NCI-H2196 treated with DMSO at 0.1 percent for 48 hours (cell line): ENCODE results near the gene YKT6.
"Not testable (repeated sequence)": the region's sequence is repeated elsewhere in the genome, so short reads cannot be mapped to it uniquely, and the experiment has no call there.

Experiments
- DNase-seq: peaks from one replicate; lab custom pipeline; 2025; ENCODE audit not compliant: unreplicated experiment; lab: John Stamatoyannopoulos, UW

The YKT6 gene

DNA sequence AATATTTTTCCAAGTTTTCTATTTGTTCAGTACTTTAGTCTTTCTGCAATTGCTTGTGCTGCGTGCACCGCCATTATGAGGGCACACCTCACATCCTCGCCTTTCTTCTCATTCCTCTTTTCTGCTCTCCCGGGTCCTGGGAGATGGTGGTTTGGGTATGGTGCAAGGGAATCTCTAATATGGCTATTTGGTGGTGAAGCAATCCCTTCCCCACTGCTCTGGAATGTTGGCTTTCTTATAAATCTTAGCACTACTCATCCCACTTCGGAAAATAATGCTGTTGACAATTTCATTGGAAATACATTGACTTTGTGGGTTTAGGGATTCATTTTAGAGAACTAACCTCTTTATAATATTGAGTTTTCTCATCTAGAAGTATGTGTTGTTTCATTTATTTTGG is 9.6 kb upstream of the YKT6 start:
- DNase-seq: no peak

GRCh38 chr7:44193011-44193802 is 7.6 kb upstream of the YKT6 start:
- no peak for DNase-seq

DNA sequence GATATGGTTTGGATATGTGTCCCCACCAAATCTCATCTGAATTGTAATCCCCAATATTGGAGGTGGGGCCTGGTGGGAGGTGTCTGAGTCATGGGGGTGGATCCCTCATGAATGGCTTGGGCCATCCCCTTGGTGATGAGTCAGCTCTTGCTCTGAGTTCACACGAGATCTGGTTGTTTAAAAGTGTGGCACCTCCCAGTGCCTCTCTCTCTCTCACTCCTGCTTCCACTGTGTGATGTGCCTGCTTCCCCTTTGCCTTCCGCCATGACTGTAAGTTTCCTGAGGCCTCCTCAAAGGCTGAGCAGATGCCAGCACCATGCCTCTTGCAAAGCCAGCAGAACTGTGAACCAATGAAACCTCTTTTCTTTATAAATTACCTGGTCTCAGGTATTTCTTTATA is 6.7 kb upstream of the YKT6 start:
- DNase-seq: no peak

DNA sequence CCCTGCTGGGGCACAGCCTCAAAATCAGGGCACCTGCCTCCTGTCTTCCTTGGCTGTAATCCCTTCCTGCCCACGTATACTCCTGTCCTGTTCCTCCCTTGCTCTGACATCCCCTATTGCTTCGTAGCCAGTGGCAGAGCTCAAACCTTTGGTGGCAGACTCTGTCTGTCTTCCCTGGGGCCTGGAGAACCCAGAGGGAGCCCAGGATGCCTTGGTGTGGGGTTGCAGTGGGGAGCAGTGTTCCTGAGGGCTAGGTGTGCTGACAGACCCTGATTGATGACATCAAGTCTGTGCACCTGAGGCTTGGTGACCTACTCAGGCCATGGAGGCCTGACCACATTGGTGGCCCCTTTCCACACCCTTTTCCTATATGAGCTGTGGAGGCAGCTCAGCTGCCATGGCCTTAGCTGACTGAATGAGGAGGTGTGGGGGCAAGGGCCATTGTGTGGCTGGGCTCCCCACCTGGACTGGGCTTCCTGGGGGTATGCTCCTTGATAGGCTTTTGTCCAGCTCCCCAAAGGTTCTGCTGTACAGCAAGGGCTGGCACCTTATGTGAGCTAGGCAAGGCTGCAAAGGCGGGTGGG is 6.1 kb upstream of the YKT6 start:
- DNase-seq: no peak

- no peak for DNase-seq
Observed at GRCh38 chr7:44195889-44196288, 4.9 kb upstream of the YKT6 start.

GRCh38 chr7:44196450-44196872 is 4.3 kb upstream of the YKT6 start:
- DNase-seq: peak; percentile 17

DNA sequence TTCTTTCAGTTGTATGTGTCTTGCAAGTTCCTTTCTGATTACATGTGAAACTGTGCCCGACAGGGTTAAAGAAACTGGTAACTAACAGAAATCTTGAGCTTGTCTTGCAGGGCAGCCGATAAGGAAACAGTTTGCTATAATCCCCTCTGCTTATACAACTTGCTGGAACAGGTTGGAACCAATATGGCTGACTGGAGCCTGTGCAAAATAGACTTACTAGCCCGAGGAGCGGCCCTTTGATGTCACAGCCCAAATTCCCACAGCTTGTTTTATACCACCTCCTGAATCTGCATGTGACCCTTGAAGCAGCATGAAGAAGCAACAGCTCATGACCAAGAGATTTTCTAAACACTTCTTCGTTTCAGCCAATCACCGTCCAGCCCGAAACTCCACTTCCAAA is 3.3 kb upstream of the YKT6 start:
- no peak for DNase-seq

DNA sequence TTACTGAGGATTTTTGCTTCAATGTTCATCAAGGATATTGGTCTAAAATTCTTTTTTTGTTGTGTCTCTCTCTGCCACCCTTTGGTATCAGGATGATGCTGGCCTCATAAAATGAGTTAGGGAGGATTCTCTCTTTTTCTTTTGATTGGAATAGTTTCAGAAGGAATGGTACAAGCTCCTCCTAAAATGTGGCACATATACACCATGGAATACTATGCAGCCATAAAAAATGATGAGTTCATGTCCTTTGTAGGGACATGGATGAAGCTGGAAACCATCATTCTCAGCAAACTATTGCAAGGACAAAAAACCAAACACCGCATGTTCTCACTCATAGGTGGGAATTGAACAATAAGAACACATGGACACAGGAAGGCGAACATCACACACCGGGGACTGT is 615 bp upstream of the YKT6 start:
- not testable (repeated sequence) for DNase-seq

DNA sequence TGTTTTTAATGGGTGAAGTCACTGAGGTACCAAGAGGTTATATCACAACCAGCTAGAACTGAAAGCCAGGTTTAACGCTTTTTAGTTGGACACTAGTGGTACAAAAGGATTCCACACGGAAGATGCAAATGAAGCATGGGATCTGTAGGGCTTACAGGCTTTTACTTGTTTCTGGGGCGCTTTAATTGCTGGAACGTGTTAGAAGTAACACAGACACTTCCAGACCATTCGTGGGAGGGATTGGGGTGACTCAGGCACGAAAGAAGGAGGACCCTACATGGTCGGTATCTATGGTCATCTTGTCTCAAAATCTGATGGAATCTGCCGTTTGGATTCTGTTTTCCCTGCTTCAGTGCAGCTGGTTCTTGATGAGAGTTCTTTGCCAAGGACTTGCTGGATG is 1.0 kb downstream of the YKT6 start:
- DNase-seq: no peak

DNA sequence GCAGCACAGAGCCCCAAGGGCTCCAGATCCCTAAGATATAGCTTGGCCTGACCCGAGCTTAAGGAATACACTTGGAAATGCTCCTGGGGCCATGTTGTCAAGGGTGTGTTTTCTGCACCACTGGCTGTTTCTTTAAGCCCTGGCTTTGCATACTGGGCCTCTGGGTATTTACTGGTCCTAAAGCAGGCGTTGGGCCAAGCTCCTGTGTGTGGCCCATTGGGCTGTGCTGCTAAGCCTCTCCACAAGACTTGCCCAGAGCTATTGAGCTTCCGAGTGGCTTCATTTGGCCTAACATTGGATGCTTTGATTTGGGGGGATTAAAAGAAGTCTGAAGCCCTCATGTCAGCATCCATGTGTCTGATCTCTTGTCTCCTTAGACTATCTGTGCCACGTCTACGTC is 5.2 kb downstream of the YKT6 start:
- no peak for DNase-seq

DNA sequence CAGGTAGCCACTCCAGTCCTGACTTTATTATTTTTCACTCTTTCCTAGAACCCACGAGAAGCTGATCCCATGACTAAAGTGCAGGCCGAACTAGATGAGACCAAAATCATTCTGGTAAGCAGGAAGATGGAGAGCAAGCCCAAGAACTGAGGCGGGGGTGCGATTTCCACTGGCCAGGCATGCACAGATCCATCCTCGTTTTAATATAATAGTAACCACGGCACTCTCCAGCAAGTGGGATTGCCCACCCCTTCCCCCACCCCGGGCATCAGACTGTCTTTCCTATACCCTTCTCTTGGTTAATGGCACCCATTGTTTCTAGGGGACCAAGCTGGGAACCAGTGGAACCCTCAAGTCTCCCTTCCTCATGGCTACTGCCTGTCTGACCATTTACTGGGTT is 7.3 kb downstream of the YKT6 start:
- DNase-seq: no peak

GRCh38 chr7:44210107-44210506 is 9.3 kb downstream of the YKT6 start:
- no peak for DNase-seq

DNA sequence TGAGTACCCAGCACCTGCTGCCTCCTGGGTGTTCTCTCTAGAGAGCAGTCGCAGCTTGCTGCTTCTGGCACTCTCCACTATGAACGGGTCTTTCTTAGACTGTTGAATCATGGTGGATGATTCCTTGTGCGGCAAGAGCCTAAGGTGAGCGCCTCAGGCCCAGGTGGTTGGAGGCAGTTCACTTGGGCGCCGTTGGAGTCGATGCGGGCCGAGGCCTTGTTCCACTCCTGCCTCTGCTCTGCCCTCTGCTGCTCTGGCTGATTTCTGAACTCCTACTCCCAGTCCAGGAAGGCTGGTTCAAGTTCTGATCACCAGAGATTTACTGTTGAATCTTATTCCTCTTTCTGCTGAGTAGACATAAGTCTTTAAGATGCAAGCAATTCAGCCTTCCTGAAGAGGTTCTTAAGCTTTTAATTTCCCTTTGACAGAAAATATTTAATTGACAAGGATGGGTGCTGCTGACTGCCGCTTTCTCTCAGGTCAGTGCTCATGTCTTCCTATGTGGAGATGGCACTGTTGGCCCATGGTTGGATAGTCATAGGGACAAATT is 10.4 kb downstream of the YKT6 start:
- no peak for DNase-seq

GRCh38 chr7:44212018-44212417 is 11.2 kb downstream of the YKT6 start:
- DNase-seq: no peak

DNA sequence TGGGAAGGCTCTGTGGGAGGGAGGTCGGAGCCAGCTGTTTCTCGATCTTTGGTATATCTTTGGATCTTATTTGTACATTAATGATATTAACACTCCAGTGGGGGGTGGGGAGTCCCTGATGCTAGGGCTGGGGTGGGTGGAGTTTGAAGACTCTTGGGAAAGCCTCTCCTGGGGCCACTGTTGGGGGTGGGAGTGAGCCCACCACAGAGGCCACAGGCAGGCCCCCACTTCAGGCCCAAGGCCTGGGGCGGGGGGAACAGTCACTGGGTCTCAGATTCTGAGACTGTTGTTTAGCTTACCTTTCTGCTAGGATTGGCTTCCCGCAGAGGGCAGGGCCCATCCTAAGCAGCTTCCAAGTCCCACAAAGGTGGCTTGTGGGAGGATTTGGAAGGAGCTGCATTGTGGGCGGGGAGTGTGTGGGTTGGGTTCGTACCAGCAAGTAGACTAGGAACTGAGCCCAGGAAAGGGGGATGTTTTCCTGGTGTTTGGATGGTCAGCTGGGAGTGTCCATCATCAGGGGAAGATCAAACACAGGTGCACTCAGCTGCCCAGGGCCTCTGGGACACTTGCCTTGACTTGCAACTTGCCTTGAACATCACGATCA is 11.9 kb downstream of the YKT6 start:
- DNase-seq: no peak

- no peak for DNase-seq
Observed at GRCh38 chr7:44213206-44213876, 12.6 kb downstream of the YKT6 start.

DNA sequence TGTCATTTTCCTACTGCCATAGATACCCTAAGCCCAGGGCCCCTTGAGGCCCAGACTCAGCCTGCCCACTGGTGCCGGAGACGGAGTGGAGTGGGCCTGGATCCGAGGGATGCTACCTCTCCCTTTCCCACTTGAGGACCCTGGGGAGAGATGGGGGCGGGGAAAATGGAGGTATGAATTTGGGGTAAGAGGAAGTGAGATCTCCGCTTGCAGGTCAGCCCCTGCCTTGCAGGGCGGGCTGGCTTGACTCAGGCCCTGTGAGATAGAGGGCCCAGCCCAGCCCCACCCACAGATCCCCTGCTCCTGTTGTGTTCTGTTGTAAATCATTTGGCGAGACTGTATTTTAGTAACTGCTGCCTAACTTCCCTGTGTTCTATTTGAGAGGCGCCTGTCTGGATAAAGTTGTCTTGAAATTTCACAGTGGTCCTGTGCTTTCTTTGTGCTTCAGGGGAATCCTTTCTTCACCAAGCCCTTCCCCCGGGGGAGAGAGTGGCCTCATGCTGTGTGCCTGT is 13.2 kb downstream of the YKT6 start:
- DNase-seq: no peak

- no peak for DNase-seq
Observed at GRCh38 chr7:44215531-44215930, 14.8 kb downstream of the YKT6 start.

GRCh38 chr7:44216019-44216418 is 15.2 kb downstream of the YKT6 start:
- DNase-seq: peak; percentile 14

- no peak for DNase-seq
Observed at GRCh38 chr7:44216521-44217222, 15.9 kb downstream of the YKT6 start.

DNA sequence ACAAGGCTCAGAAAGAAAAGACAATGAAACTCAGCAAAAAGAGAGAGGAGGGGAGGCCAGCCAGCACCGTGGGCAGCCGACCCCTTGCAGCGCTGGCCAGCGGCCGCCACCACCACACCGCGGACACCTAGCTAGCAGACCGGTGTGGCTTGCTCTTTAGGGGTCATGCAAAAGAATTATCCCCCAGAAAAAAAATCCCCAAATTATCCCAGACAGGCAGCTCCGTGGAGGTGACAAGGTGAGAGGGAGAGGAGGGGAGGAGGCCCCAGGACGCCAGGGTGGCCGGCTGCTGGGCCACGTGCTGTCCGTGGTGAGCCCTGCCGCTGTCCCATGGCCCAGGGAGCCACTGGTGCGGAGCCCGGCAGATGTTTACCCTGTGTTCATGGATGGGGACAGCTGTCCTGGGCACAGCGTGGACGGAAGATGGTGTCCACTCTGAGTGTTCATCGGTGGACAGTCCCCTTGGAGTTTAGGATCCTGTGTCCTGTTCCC is 16.5 kb downstream of the YKT6 start:
- DNase-seq: no peak
